Measurements from ENCODE around the gene ANXA2R.

GRCh38 chr5:43066799-43067741 is 27.0 kb upstream of the ANXA2R start:
- 0 out of 2 replicates have a peak, but pooled peaks have one; percentile 43 for TF ChIP-seq MAX (CRISPR knock-in tag; IDR thresholded peaks at IDR 0.05)
- TF ChIP-seq ZNF416 (CRISPR knock-in tag; IDR thresholded peaks at IDR 0.05): no peak
- no peak for TF ChIP-seq ZBTB21 (CRISPR knock-in tag; IDR thresholded peaks at IDR 0.05; ENCODE audit: borderline replicate concordance)
- TF ChIP-seq FOXJ3 (CRISPR knock-in tag; IDR thresholded peaks at IDR 0.05; ENCODE audit: borderline replicate concordance): 0 out of 2 replicates have a peak, but pooled peaks have one; percentile 8
- TF ChIP-seq TEAD4 (CRISPR knock-in tag; IDR thresholded peaks at IDR 0.05): no peak
- no peak for TF ChIP-seq CTCF (IDR thresholded peaks at IDR 0.05)
- TF ChIP-seq FOXP1 (CRISPR knock-in tag; IDR thresholded peaks at IDR 0.05; ENCODE audit: borderline replicate concordance): 0 out of 2 replicates have a peak, but pooled peaks have one; percentile 43
- no peak for TF ChIP-seq MXD4 (CRISPR knock-in tag; IDR thresholded peaks at IDR 0.05; ENCODE audit: borderline replicate concordance)
- no peak for TF ChIP-seq KAT7 (CRISPR knock-in tag; IDR thresholded peaks at IDR 0.05; ENCODE audit: borderline replicate concordance)
- TF ChIP-seq ZNF512 (CRISPR knock-in tag; IDR thresholded peaks at IDR 0.05; ENCODE audit: borderline replicate concordance): no peak
